Measurements from ENCODE around the gene PPP2R3B.
"Not testable (repeated sequence)": the region's sequence is repeated elsewhere in the genome, so short reads cannot be mapped to it uniquely, and the experiment has no call there.

The PPP2R3B gene

GRCh38 chrX:402857-403256 is 16.1 kb upstream of the PPP2R3B start:
- no peak for DNase-seq

- no peak for DNase-seq
These were observed 13.6 kb upstream of the PPP2R3B start for GRCh38 chrX:400258-400657.

GRCh38 chrX:397575-397974 is 10.9 kb upstream of the PPP2R3B start:
- no peak for DNase-seq

GRCh38 chrX:394830-395229 is 8.1 kb upstream of the PPP2R3B start:
- no peak for DNase-seq

- DNase-seq, result no peak
These were observed 5.8 kb upstream of the PPP2R3B start for GRCh38 chrX:392575-392846.

GRCh38 chrX:391717-392574 is 5.2 kb upstream of the PPP2R3B start:
- DNase-seq, result no peak

GRCh38 chrX:390459-390858 is 3.8 kb upstream of the PPP2R3B start:
- no peak for DNase-seq

- no peak for DNase-seq
These were observed 2.3 kb upstream of the PPP2R3B start for GRCh38 chrX:389021-389441.

GRCh38 chrX:387729-388128 is 1.0 kb upstream of the PPP2R3B start:
- DNase-seq, result no peak

GRCh38 chrX:386239-386767 is 404 bp downstream of the PPP2R3B start:
- no peak for DNase-seq

- DNase-seq, result not testable (repeated sequence)
These were observed 971 bp downstream of the PPP2R3B start for GRCh38 chrX:385736-386135.

GRCh38 chrX:384861-385260 is 1.8 kb downstream of the PPP2R3B start:
- no peak for DNase-seq

- DNase-seq, result no peak
These were observed 8.3 kb downstream of the PPP2R3B start for GRCh38 chrX:378443-378842.

- not testable (repeated sequence) for DNase-seq
These were observed 10.5 kb downstream of the PPP2R3B start for GRCh38 chrX:376206-376605.

GRCh38 chrX:375181-376036 is 11.3 kb downstream of the PPP2R3B start:
- DNase-seq, result no peak

- no peak for DNase-seq
These were observed 12.1 kb downstream of the PPP2R3B start for GRCh38 chrX:374596-374995.

GRCh38 chrX:373641-374471 is 12.9 kb downstream of the PPP2R3B start:
- no peak for DNase-seq

GRCh38 chrX:372856-373640 is 13.7 kb downstream of the PPP2R3B start:
- no peak for DNase-seq

- no peak for DNase-seq
These were observed 14.8 kb downstream of the PPP2R3B start for GRCh38 chrX:371907-372306.

GRCh38 chrX:370963-371745 is 15.6 kb downstream of the PPP2R3B start:
- DNase-seq, result no peak

GRCh38 chrX:370244-370962 is 16.3 kb downstream of the PPP2R3B start:
- DNase-seq, result no peak
